Activated CD8-positive, alpha-beta T cell treated with anti-CD3 and anti-CD28 coated beads, Interleukin-2, amount 10 ng/mL, durations not matched to agents 7 days and 5 days (primary cell): Measurements from ENCODE around the gene NR4A1. TPM values are rescaled to one million over a fixed set of nuclear protein-coding genes. Genes with fewer than 3 reads are reported as not detected.

Source experiments
- ATAC-seq: fragments of 150-1000 bp; cut with Tn5 transposase; one replicate; pipeline ENCODE4 v1.10.0; 2021; ENCODE audit warnings: moderate library complexity
- CTCF ChIA-PET: fragments of 350-600 bp; sonication (Branson Sonifier 250); formaldehyde crosslinking; loops from one replicate; lab custom pipeline; 2021; ENCODE audit warnings: antibody characterized with exemption; lab: Charles Lee
- POLR2A ChIA-PET: fragments of 350-600 bp; sonication (Branson Sonifier 250); formaldehyde crosslinking; loops from one replicate; lab custom pipeline; 2021; ENCODE audit warnings: antibody characterized with exemption; lab: Charles Lee
- DNase-seq: peaks from one replicate; pipeline ENCODE4 v3.0.0-alpha.2; 2020
- H3K27ac Mint-ChIP-seq: one replicate; pipeline ENCODE4 v1.8.0; 2021; ENCODE audit warnings: mild to moderate bottlenecking, mixed read lengths
- H3K27me3 Mint-ChIP-seq: one replicate; pipeline ENCODE4 v1.8.0; 2021; ENCODE audit warnings: low read depth, mixed read lengths
- H3K36me3 Mint-ChIP-seq: one replicate; pipeline ENCODE4 v1.8.0; 2021; ENCODE audit warnings: low read depth, mixed read lengths
- H3K4me1 Mint-ChIP-seq: one replicate; pipeline ENCODE4 v1.8.0; 2021; ENCODE audit warnings: low read depth, mixed read lengths
- H3K4me3 Mint-ChIP-seq: one replicate; pipeline ENCODE4 v1.8.0; 2021; ENCODE audit warnings: mild to moderate bottlenecking, mixed read lengths
- H3K9me3 Mint-ChIP-seq: one replicate; pipeline ENCODE4 v1.8.0; 2022; ENCODE audit warnings: mixed read lengths; ENCODE audit not compliant: insufficient read depth
- total RNA-seq, 2 experiments: library from RNA; stranded (reverse); gene quantifications; one replicate each; pipeline ENCODE4 v1.2.3, GENCODE V29; 2021

Gene NR4A1
- total RNA-seq, 2 experiments from 2014 or later: 4.3 to 5.6 TPM

- DNase-seq: no peak
- H3K4me1 Mint-ChIP-seq: peaks cover 5% of the 10 kb centered on the region
- no peak for ATAC-seq
- H3K27ac Mint-ChIP-seq: no peak overlapping the region
- H3K4me3 Mint-ChIP-seq: no peak overlapping the region
- ChIA-PET CTCF (interaction anchor here (1.2 to 19.0 kb wide), 3 partner anchors 21 to 35 kb away, joined by 3 to 424 read pairs (median 17); no protein-coding TSS in a partner anchor), POLR2A (interaction anchor here (1.5 kb wide), 1 partner anchor 11 kb away, joined by 5 read pairs; the partner anchor contains the start of gene NR4A1)
- H3K36me3 Mint-ChIP-seq: no peaks in the 10 kb centered on the region
- H3K9me3 Mint-ChIP-seq: no peaks in the 10 kb centered on the region
- peaks cover 6% of the 10 kb centered on the region for H3K27me3 Mint-ChIP-seq
These were observed 10.4 kb downstream of the NR4A1 start for GRCh38 chr12:52061470-52062166.

GRCh38 chr12:52062167-52063081 lies 11.2 kb downstream of the NR4A1 start:
- ATAC-seq: no peak
- H3K36me3 Mint-ChIP-seq: no peaks in the 10 kb centered on the region
- H3K27ac Mint-ChIP-seq: no peak overlapping the region
- ChIA-PET POLR2A (no interaction called here), CTCF (interaction anchor here (3.9 to 19.0 kb wide), 2 partner anchors 20 to 36 kb away, joined by 17 to 424 read pairs; no protein-coding TSS in a partner anchor)
- no peak overlapping the region for H3K4me3 Mint-ChIP-seq
- no peak for DNase-seq
- H3K27me3 Mint-ChIP-seq: peaks cover 6% of the 10 kb centered on the region
- H3K9me3 Mint-ChIP-seq: no peaks in the 10 kb centered on the region
- H3K4me1 Mint-ChIP-seq: peaks cover 10% of the 10 kb centered on the region

GRCh38 chr12:52063082-52063924 lies 12.1 kb downstream of the NR4A1 start:
- no peak for DNase-seq
- CTCF ChIA-PET: interaction anchor here (0.9 to 19.0 kb wide), 3 partner anchors 12 to 37 kb away, joined by 3 to 424 read pairs (median 17); partner anchors contain the start of gene NR4A1
- Mint-ChIP-seq H3K27me3 (peaks cover 6% of the 10 kb centered on the region), H3K9me3 (no peaks in the 10 kb centered on the region), H3K36me3 (no peaks in the 10 kb centered on the region), H3K27ac (no peak overlapping the region), H3K4me1 (peaks cover 10% of the 10 kb centered on the region), H3K4me3 (no peak overlapping the region)
- ATAC-seq: no peak
- POLR2A ChIA-PET: interaction anchor here (0.8 kb wide), 1 partner anchor 13 kb away, joined by 3 read pairs; no protein-coding TSS in a partner anchor

- no peak overlapping the region for H3K27ac Mint-ChIP-seq
- CTCF ChIA-PET: interaction anchor here (0.9 to 19.0 kb wide), 3 partner anchors 13 to 38 kb away, joined by 3 to 424 read pairs (median 17); partner anchors contain the start of gene NR4A1
- POLR2A ChIA-PET: interaction anchor here (0.8 kb wide), 1 partner anchor 14 kb away, joined by 3 read pairs; no protein-coding TSS in a partner anchor
- no peak for DNase-seq
- no peaks in the 10 kb centered on the region for H3K9me3 Mint-ChIP-seq
- peaks cover 6% of the 10 kb centered on the region for H3K27me3 Mint-ChIP-seq
- H3K4me1 Mint-ChIP-seq: peaks cover 13% of the 10 kb centered on the region
- no peak for ATAC-seq
- no peaks in the 10 kb centered on the region for H3K36me3 Mint-ChIP-seq
- H3K4me3 Mint-ChIP-seq: no peak overlapping the region
These were observed 12.9 kb downstream of the NR4A1 start for GRCh38 chr12:52063981-52064649.

GRCh38 chr12:52066346-52067080 lies 15.3 kb downstream of the NR4A1 start:
- Mint-ChIP-seq H3K27me3 (peaks cover 6% of the 10 kb centered on the region), H3K4me3 (no peak overlapping the region), H3K36me3 (no peaks in the 10 kb centered on the region), H3K9me3 (no peaks in the 10 kb centered on the region), H3K4me1 (peaks cover 30% of the 10 kb centered on the region), H3K27ac (no peak overlapping the region)
- DNase-seq: no peak
- ChIA-PET POLR2A (interaction anchor here (0.7 kb wide), 1 partner anchor 41 kb away, joined by 3 read pairs; no protein-coding TSS in a partner anchor), CTCF (interaction anchor here (0.8 to 19.0 kb wide), 6 partner anchors 15 to 55 kb away, joined by 3 to 424 read pairs (median 5); no protein-coding TSS in a partner anchor)
- ATAC-seq: no peak

- ATAC-seq (no peak), DNase-seq (no peak)
- Mint-ChIP-seq H3K27me3 (peaks cover 6% of the 10 kb centered on the region), H3K9me3 (no peaks in the 10 kb centered on the region), H3K4me1 (peaks cover 34% of the 10 kb centered on the region), H3K4me3 (no peak overlapping the region), H3K36me3 (peaks cover 2% of the 10 kb centered on the region), H3K27ac (no peak overlapping the region)
- ChIA-PET POLR2A (interaction anchor here (0.7 kb wide), 1 partner anchor 42 kb away, joined by 3 read pairs; no protein-coding TSS in a partner anchor), CTCF (interaction anchor here (1.2 to 19.0 kb wide), 4 partner anchors 14 to 55 kb away, joined by 4 to 424 read pairs (median 6); no protein-coding TSS in a partner anchor)
These were observed 15.8 kb downstream of the NR4A1 start for GRCh38 chr12:52067081-52067374.

- ATAC-seq: peak; percentile 97
- Mint-ChIP-seq H3K36me3 (peaks cover 21% of the 10 kb centered on the region), H3K4me1 (peaks cover 54% of the 10 kb centered on the region), H3K9me3 (no peaks in the 10 kb centered on the region), H3K4me3 (peak within 1 kb of the TSS; percentile 93), H3K27me3 (peaks cover 6% of the 10 kb centered on the region), H3K27ac (peak within 1 kb of the TSS; percentile 99)
- POLR2A ChIA-PET: interaction anchor here (0.6 to 1.4 kb wide), 9 partner anchors 8 to 52 kb away, joined by 3 to 18 read pairs (median 3); partner anchors contain the start of gene NR4A1
- peak; percentile 92 for DNase-seq
- CTCF ChIA-PET: interaction anchor here (0.7 to 19.0 kb wide), 14 partner anchors 10 to 203 kb away, joined by 3 to 424 read pairs (median 6); partner anchors contain the start of gene NR4A1
These were observed 18.3 kb downstream of the NR4A1 start, which contains the start of gene ATG101 for GRCh38 chr12:52069327-52070184. TSS of gene ATG101 (plus strand) at chr12:52069978. CDS start at chr12:52073651, 3,673 bp downstream.

GRCh38 chr12:52070185-52070925 lies 19.1 kb downstream of the NR4A1 start:
- H3K9me3 Mint-ChIP-seq: no peaks in the 10 kb centered on the region
- peak overlapping the region; percentile 99 for H3K27ac Mint-ChIP-seq
- peaks cover 3% of the 10 kb centered on the region for H3K27me3 Mint-ChIP-seq
- ChIA-PET POLR2A (interaction anchor here (0.6 to 1.4 kb wide), 7 partner anchors 11 to 827 kb away, joined by 3 to 18 read pairs (median 3); partner anchors contain the start of gene NR4A1), CTCF (interaction anchor here (0.9 to 19.0 kb wide), 12 partner anchors 11 to 44 kb away, joined by 3 to 424 read pairs (median 9); partner anchors contain the start of gene NR4A1)
- DNase-seq: no peak
- peaks cover 54% of the 10 kb centered on the region for H3K4me1 Mint-ChIP-seq
- peak; percentile 12 for ATAC-seq
- H3K36me3 Mint-ChIP-seq: peaks cover 27% of the 10 kb centered on the region
- H3K4me3 Mint-ChIP-seq: peak overlapping the region; percentile 93
